Epithelial cell of esophagus (primary cell): ENCODE measurements around the gene TTLL10.

Experiments
- DNase-seq: peaks from one replicate; pipeline ENCODE4 v3.0.0; 2010; ENCODE audit warnings: low read depth
- H3K4me3 ChIP-seq: 2 replicates; pipeline ENCODE4 v1.5.1; 2011; ENCODE audit warnings: mild to moderate bottlenecking, low read length, control low read depth
- TF ChIP-seq, protein P1 (sequence below): IDR thresholded peaks from 2 replicates; pipeline ENCODE4 v1.5.1; 2011; ENCODE audit warnings: low read depth, mild to moderate bottlenecking, low read length, control low read depth, inconsistent platforms; ENCODE audit not compliant: insufficient read depth; ENCODE audit errors: missing control alignments

The TTLL10 gene

DNA sequence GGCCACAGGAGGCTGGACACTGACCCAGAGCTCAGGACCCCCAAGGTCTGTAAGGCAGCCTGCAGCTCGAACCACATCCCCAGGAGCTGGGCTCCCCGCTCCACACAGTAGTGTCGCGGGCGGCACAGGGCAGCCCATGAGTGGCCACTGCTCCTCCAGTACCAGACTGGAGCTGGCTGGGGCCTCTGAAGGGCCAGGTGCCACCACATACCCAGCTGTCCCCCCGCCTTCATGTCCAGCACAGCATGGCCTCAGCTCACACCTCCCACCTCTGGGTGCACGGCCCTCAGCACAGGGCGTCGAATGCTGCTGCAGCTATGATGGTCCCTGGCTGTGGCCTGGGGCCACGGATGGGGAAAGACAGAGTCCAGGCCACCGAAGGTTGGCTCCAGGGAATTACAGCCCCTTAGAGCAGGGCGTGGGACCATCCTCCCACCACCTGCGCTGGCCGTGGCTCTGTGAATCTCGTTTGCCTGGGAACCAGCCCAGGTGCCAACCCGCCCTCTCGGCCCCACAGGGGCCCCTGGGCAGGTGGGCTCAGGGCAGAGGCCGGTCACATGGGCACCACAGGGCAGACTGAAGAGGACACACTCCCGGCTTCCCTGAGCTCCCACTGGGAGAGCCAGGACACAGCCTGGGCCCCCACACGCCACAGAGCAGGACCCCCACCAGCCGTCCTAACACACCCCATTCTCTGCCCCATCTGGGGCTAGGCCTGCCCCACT, 42.4 kb downstream of the TTLL10 start:
- no peak for DNase-seq
- no peak overlapping the region for H3K4me3 ChIP-seq
- TF ChIP-seq, protein P1, sequence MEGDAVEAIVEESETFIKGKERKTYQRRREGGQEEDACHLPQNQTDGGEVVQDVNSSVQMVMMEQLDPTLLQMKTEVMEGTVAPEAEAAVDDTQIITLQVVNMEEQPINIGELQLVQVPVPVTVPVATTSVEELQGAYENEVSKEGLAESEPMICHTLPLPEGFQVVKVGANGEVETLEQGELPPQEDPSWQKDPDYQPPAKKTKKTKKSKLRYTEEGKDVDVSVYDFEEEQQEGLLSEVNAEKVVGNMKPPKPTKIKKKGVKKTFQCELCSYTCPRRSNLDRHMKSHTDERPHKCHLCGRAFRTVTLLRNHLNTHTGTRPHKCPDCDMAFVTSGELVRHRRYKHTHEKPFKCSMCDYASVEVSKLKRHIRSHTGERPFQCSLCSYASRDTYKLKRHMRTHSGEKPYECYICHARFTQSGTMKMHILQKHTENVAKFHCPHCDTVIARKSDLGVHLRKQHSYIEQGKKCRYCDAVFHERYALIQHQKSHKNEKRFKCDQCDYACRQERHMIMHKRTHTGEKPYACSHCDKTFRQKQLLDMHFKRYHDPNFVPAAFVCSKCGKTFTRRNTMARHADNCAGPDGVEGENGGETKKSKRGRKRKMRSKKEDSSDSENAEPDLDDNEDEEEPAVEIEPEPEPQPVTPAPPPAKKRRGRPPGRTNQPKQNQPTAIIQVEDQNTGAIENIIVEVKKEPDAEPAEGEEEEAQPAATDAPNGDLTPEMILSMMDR = no peak

- TF ChIP-seq, protein P1 = no peak
- no peak for DNase-seq
- no peak overlapping the region for H3K4me3 ChIP-seq
These were observed 43.3 kb downstream of the TTLL10 start for GRCh38 chr1:1216770-1217620.

DNA sequence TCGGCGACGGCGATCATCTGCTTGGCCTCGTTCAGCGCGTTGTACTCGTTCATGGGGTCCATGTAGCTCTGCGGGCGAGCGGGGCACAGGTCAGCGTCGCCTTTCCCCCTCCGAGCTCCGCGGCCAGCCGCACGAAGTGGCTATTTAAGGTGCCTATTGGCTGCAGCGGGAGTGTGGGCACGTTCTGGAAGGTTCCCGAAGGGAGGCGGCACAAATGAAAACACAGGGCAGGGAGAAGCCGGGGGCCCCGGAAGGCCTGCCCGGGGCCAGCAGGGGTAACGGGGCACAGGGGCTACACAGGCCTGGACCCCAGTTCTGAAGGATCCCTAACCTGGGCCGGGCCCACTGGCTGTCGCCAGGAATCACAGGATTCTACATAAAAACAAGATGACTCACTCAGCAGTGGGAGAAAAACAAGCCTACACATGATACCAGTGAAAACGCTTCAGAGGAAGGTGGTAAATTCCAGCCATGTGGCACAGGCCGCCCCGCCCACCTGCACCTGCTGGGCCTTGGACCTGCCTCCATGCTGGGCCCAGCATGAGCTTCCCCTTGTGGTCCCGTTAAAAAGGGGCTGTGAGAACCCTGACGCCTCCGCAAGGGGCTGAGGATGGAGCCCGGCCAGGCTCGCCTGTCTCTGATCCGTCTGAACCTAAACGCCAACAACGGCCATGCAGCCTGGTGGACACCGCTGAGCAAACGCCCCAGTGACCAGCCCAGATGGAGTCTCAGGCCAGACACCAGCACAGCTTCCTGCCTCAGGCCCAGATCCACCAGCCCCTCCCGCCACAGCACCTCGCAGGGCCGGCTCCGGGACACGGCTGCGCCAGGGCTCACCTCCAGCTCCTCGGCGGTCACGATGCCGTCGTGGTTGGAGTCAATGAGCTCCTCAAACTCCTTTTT, 44.2 kb downstream of the TTLL10 start:
- TF ChIP-seq, protein P1 = no peak
- DNase-seq = peak; percentile 84
- no peak overlapping the region for H3K4me3 ChIP-seq

- no peak overlapping the region for H3K4me3 ChIP-seq
- no peak for DNase-seq
- TF ChIP-seq, protein P1 = no peak
These were observed 45.0 kb downstream of the TTLL10 start for GRCh38 chr1:1218524-1219200.

DNA sequence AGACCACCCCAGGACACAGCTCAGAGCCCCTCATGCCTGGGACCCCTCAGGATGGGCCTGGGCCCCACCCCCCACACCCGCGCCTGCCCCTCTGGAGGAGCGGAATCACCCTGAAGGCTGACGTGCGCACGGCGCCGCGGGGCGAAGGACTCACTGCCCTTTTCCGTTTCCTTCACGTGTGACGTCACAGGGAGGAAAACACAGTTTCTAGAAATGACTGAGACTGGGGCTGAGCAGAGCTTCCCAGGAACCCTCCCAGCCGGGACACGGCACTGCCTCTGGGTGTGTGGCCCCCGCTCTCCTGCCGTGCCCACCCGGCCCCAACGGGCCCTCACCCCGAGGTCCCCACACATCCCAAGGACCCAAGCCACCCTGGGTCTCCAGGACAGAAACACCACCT, 45.7 kb downstream of the TTLL10 start:
- TF ChIP-seq, protein P1 = no peak
- DNase-seq = no peak
- H3K4me3 ChIP-seq = no peak overlapping the region

GRCh38 chr1:1220197-1220596, 46.5 kb downstream of the TTLL10 start:
- DNase-seq = no peak
- no peak overlapping the region for H3K4me3 ChIP-seq
- TF ChIP-seq, protein P1 = no peak
